Kidney (tissue), 14 donors: ENCODE results near the gene ILF2. TPM values are rescaled to one million over a fixed set of nuclear protein-coding genes. Genes with fewer than 3 reads are reported as not detected.
A peak's percentile ranks its signal among the peaks of the same experiment; 100 is the strongest.

Experiments used
- DNase-seq, 5 donors: peaks; one replicate each; pipeline ENCODE4 v3.0.0-alpha.2; 2013 to 2020
- FAIRE-seq: peaks from 2 replicates; lab custom pipeline; 2012; peaks lifted over from hg19 to GRCh38; lab: Jason Lieb, UNC
- H3K27ac ChIP-seq, 2 donors: one replicate each; pipeline ENCODE4 v1.7.0; 2013; ENCODE audit warnings: low read depth in 2 of 2, low read length in 2 of 2, inconsistent platforms in 1 of 2
- H3K27me3 ChIP-seq: one replicate; pipeline ENCODE4 v1.7.1; 2013; ENCODE audit warnings: low read length, inconsistent platforms; ENCODE audit not compliant: control insufficient read depth, insufficient read depth
- H3K36me3 ChIP-seq, 3 donors: one replicate each; pipeline versions ENCODE4 v1.7.0 to v1.7.1; 2013; ENCODE audit warnings: low read length in 3 of 3, control low read depth in 1 of 3, inconsistent platforms in 1 of 3; ENCODE audit not compliant: insufficient read depth in 3 of 3, control insufficient read depth in 2 of 3
- H3K4me1 ChIP-seq, 3 donors: one replicate each; pipeline versions ENCODE4 v1.7.0 to v1.7.1; 2013; ENCODE audit warnings: low read length in 3 of 3, inconsistent platforms in 1 of 3, low read depth in 1 of 3; ENCODE audit not compliant: control insufficient read depth in 2 of 3, insufficient read depth in 2 of 3
- H3K4me3 ChIP-seq, 3 donors: one replicate each; pipeline versions ENCODE4 v1.7.0 to v1.8.1; 2013; ENCODE audit warnings: low read length in 3 of 3, control low read depth in 1 of 3, inconsistent platforms in 1 of 3
- H3K9ac ChIP-seq, 3 donors: one replicate each; pipeline versions ENCODE4 v1.7.0 to v1.7.1; 2013; ENCODE audit warnings: low read length in 3 of 3, control low read depth in 1 of 3, inconsistent platforms in 1 of 3
- H3K9me3 ChIP-seq, 3 donors: one replicate each; pipeline versions ENCODE4 v1.7.0 to v1.7.1; 2013; ENCODE audit warnings: low read length in 3 of 3, control low read depth in 1 of 3, inconsistent platforms in 1 of 3; ENCODE audit not compliant: control insufficient read depth in 2 of 3, insufficient read depth in 1 of 3
- intact Hi-C: fragments of 100-400 bp; cut with DNase I; formaldehyde crosslinking; loops from one replicate; pipeline ENCODE4 v1.11.1; 2022
- polyA plus RNA-seq: library from polyadenylated mRNA; stranded (reverse); fragments of 350-450 nt; fragmentation: Illumina TruSeq; extraction: RNeasy Lipid Tissue Mini Kit (QIAGEN cat#74804); gene quantifications from one replicate; pipeline ENCODE4 v1.2.3, GENCODE V29; 2014; ENCODE audit warnings: low read depth, low replicate concordance; ENCODE audit not compliant: insufficient read depth
- total RNA-seq: library from RNA; stranded (reverse); fragmentation: NEBNext Ultra II Directional; extraction: Animal tissue kit (Norgen Biotek cat#: 25700); gene quantifications from one replicate; pipeline ENCODE4 v1.2.1, GENCODE V29; 2021
- TF ChIP-seq, protein P1 (sequence below): IDR thresholded peaks from 3 replicates; pipeline ENCODE4 v1.5.1; 2012; ENCODE audit warnings: mild to moderate bottlenecking, moderate library complexity, borderline replicate concordance; ENCODE audit not compliant: insufficient read depth; ENCODE audit errors: extremely low read depth
- donor health status: control.
- donor health status: control.
- donor health status: control.
- donor health status: control.
- donor health status: control.
- donor health status: DM: yes; HTN: yes; CAD: no.
- donor health status: Normal renal cell carcinoma (clear cell type).

The ILF2 gene
- total and polyA plus RNA-seq, 2 donors from 2014 or later = 110 to 197 TPM

DNA sequence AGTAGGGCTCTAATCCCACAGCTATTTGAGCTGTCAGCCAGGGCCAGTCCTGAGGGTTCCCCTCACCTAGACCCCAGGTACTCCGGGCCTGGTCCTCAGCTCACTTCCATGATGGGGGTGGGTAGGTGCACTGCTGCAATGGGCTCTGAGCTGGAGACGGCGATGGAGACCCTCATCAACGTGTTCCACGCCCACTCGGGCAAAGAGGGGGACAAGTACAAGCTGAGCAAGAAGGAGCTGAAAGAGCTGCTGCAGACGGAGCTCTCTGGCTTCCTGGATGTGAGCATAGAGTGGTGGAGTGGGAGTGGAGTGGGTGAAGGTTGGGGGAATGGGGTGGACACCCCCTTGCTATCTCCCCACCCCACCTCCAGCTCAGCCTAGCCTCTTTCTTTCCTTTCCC, 40.4 kb downstream of the ILF2 start:
- no peak overlapping the region for H3K4me3 ChIP-seq
- H3K9ac ChIP-seq = peak overlapping the region in 1 of 3 donors; percentile 34
- H3K9me3 ChIP-seq = no peaks in the 10 kb centered on the region
- H3K27me3 ChIP-seq = no peaks in the 10 kb centered on the region
- TF ChIP-seq, protein P1, sequence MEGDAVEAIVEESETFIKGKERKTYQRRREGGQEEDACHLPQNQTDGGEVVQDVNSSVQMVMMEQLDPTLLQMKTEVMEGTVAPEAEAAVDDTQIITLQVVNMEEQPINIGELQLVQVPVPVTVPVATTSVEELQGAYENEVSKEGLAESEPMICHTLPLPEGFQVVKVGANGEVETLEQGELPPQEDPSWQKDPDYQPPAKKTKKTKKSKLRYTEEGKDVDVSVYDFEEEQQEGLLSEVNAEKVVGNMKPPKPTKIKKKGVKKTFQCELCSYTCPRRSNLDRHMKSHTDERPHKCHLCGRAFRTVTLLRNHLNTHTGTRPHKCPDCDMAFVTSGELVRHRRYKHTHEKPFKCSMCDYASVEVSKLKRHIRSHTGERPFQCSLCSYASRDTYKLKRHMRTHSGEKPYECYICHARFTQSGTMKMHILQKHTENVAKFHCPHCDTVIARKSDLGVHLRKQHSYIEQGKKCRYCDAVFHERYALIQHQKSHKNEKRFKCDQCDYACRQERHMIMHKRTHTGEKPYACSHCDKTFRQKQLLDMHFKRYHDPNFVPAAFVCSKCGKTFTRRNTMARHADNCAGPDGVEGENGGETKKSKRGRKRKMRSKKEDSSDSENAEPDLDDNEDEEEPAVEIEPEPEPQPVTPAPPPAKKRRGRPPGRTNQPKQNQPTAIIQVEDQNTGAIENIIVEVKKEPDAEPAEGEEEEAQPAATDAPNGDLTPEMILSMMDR = no peak
- H3K36me3 ChIP-seq = peaks cover 0 to under 1% (median 0%) of the 10 kb centered on the region in 3 donors
- peaks cover 0 to 32% (median 25%) of the 10 kb centered on the region in 3 donors for H3K4me1 ChIP-seq
- intact Hi-C loops = no loop called here
- no peak overlapping the region for H3K27ac ChIP-seq
- FAIRE-seq (no peak), DNase-seq (peak in 1 of 5 donors; percentile 77)

DNA sequence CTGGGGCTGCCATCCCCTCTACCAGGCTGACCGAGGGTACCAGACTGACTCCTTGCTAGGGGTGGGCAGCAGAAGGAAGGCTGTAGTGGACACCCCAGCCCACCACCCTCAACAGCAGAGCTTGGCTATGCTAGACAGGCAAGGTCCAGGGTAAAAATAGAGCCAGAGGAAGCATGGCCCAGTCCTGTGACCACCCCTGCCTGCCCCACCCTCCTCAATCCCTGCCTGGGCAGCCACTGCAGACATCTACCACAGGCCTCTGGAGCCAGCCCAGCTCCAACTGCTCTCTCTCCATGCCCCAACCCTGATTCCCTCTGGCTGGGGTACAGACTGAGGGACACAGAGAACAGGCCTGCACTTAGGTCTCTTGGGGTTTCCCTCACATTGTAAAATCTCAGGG, 40.8 kb downstream of the ILF2 start:
- peaks cover 0 to 36% (median 25%) of the 10 kb centered on the region in 3 donors for H3K4me1 ChIP-seq
- intact Hi-C loops = no loop called here
- no peak overlapping the region for H3K4me3 ChIP-seq
- DNase-seq (peak in 1 of 5 donors; percentile 57), FAIRE-seq (no peak)
- H3K9ac ChIP-seq = peak overlapping the region in 1 of 3 donors; percentile 34
- no peaks in the 10 kb centered on the region for H3K27me3 ChIP-seq
- no peaks in the 10 kb centered on the region for H3K9me3 ChIP-seq
- TF ChIP-seq, protein P1 = no peak
- peaks cover 0 to 4% (median 0%) of the 10 kb centered on the region in 3 donors for H3K36me3 ChIP-seq
- peak overlapping the region in 1 of 2 donors; percentile 20 for H3K27ac ChIP-seq

DNA sequence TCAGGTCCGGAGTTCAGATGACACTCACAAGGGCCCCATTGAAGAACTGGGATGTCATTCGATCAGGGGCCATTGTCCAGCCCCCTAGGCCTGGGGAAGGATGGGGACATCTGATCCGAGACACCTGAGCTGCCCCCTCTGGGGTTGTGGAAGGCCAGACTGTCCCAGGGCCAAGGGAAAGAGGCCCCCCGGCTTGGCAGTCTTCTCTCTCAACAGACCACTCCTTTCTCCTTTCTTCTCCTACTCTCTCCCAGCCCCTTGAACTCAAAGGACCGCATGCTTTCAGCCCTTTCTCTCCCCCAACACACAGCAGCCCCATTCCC, 41.5 kb downstream of the ILF2 start:
- H3K36me3 ChIP-seq = peaks cover 0 to 4% (median 0%) of the 10 kb centered on the region in 3 donors
- FAIRE-seq (no peak), DNase-seq (peak in 1 of 5 donors; percentile 43)
- H3K9me3 ChIP-seq = no peaks in the 10 kb centered on the region
- TF ChIP-seq, protein P1 = no peak
- intact Hi-C loops = no loop called here
- no peak overlapping the region for H3K4me3 ChIP-seq
- H3K4me1 ChIP-seq = peaks cover 0 to 37% (median 25%) of the 10 kb centered on the region in 3 donors
- no peak overlapping the region for H3K9ac ChIP-seq
- H3K27me3 ChIP-seq = no peaks in the 10 kb centered on the region
- H3K27ac ChIP-seq = no peak overlapping the region
